Kidney tubule cell (primary cell): Measurements from ENCODE around the gene HM13.

ENCODE experiments used
- DNase-seq: peaks from one replicate; pipeline ENCODE4 v3.0.0-alpha.2; 2018; ENCODE audit warnings: low spot score

Gene HM13

DNA sequence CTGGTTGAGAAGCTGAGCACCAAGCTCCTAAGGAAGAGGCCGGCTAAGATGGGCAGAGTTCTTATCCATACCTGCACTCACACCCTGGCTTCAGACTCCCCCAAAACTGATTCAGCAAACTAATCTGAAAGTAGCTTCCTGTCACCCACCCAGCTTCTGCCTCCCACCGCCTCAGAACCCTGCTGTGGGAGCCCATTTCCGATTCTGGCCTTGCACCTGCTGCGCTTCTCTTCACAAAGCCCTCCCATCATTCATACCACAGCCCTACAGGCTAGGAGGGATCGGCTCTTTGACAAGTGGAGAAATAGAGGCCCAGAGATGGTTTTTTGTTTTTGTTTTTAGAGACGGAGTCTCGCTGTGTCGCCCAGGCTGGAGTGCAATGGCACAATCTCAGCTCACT lies 28.7 kb downstream of the HM13 start:
- no peak for DNase-seq

DNA sequence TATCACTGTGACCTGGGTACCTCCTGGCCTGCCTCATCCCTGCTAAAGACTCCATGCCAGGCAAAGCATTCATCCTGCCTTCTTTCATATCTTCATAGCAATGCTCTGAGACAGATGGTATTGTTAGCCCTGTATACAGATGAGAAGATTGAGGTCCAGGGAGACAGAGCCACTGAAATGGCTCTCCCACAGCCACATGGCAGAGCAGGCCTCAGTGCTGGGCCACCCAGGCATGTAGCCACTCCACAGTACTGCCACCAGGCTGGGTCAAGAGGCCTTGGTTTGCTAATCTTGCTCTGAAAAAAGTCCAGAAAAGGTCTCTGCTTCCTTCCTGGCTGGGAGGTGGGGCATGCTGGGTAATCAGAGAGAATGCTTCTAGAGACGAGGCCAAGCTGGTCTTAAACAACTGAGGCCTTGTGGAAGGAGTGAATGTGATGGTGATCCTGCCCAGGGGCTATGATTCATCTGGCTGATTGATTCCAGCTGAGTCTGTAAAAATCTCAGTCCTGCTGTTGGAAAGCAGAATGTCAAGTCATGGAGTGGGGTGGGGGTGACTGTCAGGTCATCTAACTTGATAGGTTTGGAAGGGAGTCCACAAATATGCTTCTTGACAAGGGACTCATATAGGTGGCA lies 29.8 kb downstream of the HM13 start:
- peak; percentile 88 for DNase-seq

DNA sequence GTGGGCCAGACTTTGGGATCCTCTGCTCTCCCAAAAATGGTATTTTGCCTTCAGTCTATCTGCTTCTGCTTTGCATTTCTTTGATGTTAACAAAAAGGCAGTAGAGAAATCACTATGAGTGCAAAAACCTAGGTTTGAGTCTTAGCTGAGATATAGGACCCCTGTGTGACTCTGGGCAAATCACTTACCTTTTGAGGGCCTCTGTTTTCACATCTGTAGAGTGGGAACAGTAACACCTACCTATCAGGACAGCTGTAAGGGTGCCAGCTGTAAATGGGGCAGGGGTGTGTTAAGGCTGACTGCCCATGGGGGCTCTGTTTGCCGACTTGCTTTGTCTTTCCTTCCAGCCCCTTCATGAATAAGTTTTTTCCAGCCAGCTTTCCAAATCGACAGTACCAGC lies 30.4 kb downstream of the HM13 start:
- DNase-seq, result no peak

DNA sequence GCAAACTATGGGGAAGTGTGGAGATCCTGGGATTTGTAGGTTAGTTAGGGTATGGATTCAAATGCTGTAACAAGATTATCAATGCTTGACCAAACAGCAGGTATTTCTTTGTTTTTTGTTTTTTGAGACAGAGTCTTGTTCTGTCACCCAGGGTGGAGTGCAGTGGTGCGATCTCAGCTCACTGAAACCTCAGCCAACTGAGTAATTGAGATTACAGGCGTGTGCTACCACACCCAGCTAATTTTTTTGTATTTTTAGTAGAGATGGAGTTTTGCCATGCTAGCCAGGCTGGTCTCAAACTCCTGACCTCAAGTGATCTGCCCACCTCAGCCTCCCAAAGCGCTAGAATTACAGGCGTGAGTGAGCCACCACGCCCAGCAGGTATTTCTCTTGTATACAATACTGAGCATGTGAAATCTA lies 31.4 kb downstream of the HM13 start:
- peak; percentile 89 for DNase-seq

DNA sequence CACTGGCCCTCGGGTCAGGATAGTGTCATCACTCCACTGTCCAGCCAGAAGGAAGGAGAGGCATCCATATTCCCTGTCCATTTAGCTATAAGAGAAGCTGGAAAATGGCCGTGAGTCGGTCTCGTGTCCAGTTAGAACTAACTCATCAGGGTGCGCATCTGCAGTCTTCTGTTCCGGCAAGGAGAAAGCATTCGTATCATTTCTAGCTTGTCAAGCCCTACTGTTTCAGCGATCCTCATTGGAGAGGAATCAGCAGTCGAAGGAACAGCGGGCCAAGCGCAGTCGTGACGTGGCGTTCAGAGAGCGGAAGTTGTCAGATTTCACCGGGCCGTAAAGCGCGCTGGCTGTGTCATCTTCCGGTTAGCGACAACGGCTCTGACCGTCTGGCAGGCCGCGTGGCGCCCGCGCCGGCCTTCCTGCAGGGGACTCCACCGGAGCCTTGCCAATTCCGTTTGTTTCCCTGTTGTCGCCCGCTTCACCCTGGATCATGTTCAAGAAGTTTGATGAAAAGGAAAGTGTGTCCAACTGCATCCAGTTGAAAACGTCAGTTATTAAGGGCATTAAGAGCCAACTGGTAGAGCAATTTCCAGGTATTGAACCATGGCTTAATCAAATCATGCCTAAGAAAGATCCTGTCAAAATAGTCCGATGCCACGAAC lies 32.9 kb downstream of the HM13 start:
- peak; percentile 84 for DNase-seq

DNA sequence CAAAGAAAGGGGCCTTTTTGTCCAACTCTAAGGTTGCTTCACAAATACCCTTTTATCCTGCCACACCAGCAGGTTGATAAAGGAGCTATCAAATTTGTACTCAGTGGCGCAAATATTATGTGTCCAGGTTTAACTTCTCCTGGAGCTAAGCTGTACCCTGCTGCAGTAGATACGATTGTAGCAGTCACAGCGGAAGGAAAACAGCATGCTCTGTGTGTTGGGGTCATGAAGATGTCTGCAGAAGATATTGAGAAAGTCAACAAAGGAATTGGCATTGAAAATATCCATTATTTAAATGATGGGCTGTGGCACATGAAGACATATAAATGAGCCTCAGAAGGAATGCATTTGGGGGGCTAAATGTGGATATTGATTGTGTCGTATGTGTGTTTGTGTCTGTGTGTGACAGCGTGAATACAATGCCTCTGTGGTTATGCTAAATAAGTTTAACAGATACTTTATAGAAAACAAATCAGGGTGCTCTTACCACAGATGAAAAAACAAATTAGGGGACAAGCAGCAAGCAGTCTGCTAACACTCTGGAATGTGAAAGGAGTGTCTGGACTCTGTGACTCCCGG lies 33.6 kb downstream of the HM13 start:
- DNase-seq, result no peak

DNA sequence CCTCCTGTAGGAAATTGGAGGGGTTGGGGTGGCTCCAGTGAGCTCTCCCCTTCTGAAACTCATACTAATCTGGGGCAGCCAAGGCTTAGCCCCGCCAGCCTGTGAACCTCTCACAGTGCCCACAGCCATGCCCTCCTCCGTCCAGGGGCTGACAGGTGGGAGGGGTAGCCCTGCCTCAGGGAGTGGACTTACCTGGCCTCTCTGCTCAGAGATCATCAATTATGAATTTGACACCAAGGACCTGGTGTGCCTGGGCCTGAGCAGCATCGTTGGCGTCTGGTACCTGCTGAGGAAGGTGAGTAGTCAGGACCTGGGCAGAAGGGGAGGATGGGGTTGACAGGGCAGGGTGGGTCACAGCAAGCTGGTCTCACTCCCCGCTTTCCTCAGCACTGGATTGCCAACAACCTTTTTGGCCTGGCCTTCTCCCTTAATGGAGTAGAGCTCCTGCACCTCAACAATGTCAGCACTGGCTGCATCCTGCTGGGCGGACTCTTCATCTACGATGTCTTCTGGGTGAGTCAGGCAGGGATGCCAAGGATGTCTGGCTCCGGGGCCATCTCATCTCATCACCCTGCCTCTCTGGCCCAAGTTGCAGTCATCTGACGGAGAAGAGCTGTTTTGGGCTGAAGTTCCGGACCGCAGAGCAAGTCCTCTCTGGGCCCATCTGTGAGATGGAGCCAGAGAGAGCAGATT lies 34.7 kb downstream of the HM13 start:
- DNase-seq, result no peak

DNA sequence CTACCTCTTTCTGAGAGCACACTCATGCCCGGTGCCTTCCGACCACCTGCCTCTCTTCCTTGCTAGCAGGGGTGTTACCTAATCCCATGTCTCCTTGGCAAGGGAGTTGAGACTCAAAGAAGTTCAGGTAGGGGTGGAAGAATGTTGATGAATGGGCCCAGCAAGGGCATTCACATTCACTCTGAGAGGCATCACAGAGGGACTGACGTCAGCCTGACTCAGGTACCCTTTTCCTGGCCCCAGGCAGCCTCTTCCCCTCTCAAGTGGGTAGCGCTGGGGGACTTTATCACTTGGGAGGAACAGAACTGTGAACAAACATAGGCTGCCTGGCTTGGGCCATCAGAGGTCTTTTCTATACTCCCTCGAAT lies 35.3 kb downstream of the HM13 start:
- no peak for DNase-seq

DNA sequence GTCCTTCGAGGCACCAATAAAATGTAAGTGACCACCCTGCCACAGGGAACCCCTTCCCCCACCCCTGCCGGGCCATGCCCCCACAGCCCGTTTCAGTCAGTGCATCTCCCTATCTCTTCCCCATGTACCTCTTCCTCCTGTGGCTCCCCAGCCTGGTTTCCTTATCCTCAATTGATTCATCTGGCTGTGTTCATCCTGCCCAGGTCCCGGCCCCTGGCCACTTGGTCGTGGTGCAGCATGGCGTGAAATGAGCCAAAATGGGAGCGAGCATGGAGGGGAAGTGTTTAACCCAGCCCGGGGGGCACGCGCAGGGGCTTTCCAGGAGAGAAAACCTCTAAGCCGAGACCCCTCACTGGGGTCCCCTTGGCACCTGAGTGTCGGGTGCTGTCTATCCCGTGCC lies 35.9 kb downstream of the HM13 start:
- no peak for DNase-seq

DNA sequence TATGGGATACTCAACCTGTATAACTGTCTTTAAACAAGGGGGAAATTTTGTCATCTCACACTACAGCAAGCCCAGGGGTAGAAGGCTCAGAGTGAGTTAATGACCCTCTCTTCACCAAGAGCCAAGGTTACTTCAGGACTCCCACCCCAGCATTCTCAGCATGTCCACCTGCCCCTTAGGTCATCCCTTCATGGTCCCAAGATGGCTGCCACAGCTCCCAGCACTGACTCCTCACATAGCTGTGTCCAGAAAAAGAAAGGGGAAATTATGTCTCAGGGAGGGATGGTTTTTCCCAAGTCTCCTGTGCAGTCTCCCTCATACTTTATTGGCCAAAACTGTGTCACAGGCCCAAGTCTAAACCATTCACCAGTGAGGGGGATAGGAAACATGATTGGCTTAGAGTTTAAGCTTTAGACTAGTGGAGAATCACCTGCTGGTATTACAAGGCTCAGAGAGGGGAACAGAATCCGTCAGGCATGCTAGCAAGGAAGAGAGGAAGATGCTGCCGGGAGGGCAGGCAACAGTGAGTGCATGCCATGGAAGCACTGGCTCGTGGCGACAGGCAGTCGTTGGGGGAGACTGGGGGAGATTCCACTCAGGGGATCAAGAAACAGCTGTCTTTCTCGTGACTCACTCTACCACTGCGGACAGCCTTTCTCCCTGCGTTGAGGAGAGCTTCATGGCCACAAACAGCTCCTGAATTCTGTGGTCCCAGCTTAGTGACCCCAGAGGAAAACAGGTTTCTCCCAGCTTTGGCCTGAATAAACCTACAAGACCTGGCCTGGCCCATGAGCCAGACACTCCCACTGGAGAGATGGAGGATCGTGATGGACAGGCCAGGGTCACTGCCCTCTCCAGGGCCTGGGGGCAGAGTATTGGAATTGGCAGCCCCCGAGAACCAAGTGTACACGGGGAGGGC lies 37.2 kb downstream of the HM13 start:
- DNase-seq, result peak; percentile 99

DNA sequence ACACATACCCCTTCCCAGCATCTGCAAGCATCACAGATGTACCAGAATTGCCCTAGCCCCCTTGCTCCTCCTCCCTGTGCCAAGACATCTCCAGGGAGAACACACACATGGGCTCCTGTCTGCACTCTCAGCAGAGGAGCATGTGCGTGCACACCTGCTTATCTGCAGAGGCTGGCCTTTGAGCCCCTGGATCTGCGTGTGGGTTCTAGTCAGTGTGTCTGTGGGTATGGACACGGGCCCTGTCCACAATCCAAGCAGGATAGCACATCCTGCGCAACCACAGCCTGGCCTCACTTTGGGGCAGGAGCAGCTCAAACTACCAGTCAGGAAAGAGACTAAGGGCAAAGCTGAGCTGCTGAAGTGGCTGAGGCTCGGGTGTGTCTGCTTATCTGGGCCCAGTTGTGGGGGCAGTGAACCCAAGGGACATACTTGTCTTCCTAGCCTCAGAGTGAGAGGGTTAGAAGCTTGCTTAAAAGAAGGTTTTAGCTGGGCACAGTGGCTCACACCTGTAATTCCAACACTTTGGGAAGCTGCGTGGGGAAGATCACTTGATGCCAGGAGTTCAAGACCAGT lies 41.0 kb downstream of the HM13 start:
- DNase-seq, result no peak

DNA sequence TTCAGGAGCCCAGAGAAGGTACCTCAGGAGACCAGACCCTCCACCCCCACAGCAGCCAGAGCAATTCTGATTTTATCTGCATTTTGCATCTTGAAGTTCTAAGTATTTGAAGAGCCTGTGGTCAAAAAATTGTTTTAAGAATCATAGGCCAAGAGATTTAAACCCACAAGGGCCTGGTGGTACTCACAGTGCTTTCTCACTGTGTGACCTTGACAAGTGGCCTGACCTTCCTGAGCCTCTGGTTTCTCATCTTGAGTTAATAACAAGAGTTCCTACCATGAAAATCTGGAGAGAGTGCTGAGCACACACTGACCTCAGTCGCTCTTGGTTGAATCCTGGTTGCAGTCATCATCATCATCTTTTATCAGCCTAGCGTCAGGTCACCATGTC lies 45.5 kb downstream of the HM13 start:
- no peak for DNase-seq

DNA sequence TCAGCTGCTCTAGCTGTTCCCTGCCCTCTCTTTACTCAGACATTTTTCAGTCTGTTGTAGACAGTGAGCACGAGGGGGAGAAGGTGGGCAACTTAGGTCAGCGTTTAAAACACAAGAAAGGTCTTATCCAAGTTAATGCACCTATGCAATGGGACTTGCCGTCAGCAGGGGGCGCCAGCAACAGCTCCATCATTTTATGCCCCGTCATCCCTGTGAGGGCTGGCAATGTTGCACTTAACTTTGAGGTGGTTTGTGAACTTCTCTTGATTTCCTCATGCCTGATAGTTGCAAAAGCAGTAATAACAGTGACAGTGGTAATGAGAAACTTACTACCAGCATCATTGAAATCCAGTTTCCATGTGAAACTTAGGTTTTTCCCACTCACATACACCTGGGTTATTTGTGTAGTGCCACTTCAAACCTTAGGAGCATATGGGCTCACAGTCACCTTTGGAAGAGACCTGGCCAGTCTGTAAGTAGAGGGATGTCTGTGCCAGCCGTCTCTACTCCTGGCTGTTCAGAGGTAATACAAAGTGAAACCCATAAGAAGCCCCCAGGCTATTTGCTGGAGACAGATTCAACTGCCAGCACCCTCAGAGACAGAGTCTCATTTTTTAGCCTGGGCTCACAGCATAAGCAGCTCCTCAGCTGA lies 46.0 kb downstream of the HM13 start:
- peak; percentile 86 for DNase-seq

DNA sequence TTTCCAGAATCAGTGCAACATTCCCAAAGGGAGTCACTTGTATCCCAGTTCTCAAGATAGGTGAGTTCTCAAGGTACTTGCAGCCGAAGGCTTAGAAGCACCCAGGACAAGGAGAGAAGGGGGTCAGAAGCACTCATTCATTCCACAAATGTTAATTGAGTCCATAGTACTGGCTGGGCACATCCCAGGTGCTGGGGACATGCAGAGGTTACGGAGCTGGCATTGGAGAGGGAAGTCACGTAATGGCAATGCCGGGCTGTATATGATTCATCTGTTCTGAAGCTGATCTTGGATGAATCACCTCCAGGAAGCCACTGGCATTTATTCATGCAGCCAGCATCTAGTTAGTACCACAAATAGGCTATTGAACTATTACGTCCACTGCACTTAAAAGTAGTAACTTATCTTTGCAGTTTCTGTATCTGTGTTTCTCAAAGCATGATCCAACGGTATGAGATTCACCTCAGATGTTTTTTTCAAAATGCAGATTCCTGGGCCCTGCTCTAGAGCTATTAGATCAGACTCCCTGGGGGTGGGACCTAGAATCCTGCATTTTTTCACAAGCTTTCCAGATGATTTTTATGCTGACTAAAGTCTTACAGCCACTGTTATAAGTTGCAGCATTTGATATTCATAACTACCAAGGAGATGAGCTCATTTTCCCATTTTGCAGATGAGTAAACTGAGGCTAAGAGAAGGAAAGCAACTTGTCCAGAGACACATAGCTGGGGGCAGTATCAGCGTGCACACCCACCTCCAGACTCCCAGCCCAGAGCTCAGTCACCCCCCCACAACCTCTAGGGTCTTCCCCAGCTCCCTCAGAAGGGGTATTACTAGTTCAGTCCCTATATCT lies 46.7 kb downstream of the HM13 start:
- DNase-seq, result peak; percentile 98

DNA sequence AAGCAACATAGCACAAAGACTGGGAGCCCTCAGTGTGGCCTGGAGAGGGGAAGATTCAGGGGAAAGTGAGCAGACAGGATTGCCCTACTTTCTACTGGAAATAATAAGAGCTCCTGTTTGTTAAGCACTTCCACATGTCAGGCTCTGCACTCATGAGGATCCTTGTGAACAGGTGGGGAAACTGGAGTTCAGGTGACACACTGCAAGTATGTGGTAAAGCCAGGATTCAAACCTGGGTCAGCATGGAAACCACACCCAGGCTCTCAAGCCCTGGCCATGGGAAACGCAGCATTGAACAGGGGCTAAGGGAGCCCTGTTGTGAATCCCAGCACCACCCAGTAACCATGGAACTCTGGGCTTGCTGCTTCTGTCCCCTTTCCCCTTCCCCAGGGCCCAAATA lies 48.0 kb downstream of the HM13 start:
- no peak for DNase-seq

DNA sequence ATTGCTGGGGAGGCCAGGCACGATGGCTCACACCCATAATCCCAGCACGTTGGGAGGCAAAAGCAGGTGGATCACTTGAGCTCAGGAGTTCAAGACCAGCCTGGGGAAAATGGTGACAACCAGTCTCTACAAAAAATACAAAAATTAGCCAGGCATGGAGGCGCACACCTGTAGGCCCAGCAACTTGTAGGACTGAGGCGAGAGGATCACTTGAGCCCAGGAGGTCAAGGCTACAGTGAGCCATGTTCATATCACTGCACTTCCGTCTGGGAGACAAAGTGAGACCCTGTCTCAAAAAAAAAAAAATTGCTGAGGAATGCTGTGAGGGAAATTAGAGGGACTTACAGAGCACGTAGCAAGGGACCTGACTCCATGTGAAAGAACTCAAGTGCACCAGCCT lies 50.0 kb downstream of the HM13 start:
- no peak for DNase-seq

DNA sequence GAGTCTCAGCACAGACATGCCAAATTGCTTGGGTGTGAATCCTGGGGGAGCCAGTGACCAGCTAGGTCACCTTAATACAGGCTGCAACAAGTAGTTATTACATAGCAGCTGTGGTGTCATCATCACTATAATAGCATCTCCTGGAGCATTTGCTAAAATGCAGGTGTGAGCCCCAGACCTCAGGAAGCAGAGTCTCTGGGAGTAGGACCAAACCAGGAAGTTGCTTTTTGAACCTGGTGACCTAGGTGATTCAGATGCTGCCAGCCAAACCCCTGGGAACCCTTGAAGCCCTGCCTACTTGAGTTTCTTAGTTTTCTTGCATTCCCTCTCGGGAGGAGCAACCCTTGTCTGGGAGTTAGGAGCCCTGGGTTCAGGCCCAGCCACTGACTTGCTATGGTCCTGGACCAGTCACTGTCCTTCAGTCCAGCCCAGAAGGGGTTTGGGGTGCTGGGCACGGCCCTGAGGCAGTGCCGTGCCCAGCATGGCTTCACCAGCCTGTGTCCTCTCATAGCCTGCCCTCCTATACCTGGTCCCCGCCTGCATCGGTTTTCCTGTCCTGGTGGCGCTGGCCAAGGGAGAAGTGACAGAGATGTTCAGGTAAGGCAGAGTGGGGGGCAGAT lies 51.6 kb downstream of the HM13 start:
- peak; percentile 72 for DNase-seq

DNA sequence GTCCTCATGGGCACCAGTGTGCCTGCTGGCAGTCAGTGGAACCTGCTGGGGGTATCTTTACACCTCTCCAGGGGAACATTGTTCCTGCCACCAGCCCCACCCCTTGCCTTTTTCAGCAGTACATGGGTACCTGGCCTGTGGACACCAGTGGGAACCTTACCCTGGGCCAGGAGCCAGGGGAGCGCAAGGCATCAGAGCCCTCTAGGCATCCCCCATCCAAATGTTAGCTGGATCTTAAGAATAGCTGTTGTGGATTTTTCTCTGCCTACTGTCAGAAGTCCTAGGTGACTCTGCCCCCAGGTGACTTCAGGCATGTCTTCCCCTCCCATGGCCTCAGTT lies 52.0 kb downstream of the HM13 start:
- no peak for DNase-seq

DNA sequence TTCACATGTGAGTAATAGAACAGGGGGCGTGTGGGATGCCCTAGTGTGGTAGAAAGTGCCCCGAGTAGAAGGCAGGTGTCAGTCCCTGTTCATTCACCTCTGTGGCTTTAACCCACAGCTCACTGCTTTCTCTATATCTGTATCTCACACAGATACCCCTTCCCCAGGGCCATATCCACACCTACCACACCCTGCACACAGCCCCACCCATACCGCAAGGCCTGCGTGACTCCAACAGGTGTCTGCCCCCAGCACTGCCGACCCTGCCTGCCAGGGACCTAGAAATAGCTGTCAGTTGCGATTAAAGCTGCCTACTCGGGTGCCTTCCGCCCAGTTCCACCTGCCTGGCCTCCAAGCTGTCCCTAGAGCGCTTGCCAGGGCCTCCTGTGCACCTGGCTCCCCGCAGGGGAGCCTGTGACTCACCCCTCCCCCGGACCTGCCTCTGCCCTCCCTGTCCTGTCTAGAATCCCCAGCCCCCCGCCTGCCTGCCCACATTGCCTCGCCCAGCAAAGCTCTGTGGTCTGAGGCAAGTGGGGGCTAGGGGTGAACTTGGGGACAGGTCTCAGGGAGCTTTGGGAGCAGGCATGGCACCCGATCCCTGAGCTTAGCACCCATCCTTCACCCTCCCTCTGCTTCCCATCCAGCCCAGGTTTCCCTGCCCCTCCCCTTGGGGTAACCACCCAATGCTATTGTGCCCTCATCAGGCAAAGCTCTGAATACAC lies 52.6 kb downstream of the HM13 start:
- DNase-seq, result peak; percentile 77
